ENCODE results near the gene IMMP2L.
"Not testable (repeated sequence)": the region's sequence is repeated elsewhere in the genome, so short reads cannot be mapped to it uniquely, and the experiment has no call there.

IMMP2L gene

DNA sequence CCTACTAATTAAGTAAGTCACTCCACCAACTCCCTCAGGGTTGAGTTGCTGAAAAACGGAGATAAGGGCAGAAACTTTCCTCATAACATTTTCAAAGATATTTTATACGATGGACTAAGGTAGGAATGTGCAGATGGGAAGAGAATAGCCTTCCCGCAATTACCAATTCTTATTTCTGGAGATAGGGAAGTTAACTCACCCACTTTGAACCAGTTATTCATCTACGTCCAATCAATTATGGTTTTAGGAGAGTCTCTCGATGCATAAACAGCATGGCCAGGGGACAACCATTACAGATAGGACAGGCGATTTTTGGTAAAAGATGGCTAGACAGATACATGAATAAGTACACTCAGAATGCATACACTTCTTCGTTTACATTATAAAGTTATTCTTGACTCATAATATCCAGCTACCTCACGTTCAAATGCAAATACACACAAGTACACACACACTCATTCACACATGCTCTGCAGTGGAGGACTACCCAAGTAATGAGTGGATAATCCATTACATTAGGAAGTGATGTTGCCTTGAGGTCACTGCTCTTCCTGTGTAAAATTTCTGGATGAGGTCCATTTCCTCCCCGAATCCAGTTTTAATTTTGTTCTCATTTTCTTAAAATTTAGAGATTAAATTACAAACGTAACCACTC, 25.2 kb upstream of the IMMP2L start:
- H3K9me2 ChIP-seq (replicated peaks; ENCODE audit: insufficient read depth, low read length): no peaks in the 10 kb centered on the region
- H2AFZ ChIP-seq (ENCODE audit: low read depth, low read length, severe bottlenecking): no peak overlapping the region
- TF ChIP-seq CTCF (IDR thresholded peaks at IDR 0.05; ENCODE audit: insufficient read depth, low read length, poor library complexity, severe bottlenecking): no peak
- no peak for TF ChIP-seq EZH2phosphoT487 (conservative IDR thresholded peaks at IDR 0.05; ENCODE audit: low read length)
- H3K9me3 ChIP-seq (ENCODE audit: insufficient read depth, low read length): no peaks in the 10 kb centered on the region
- no peak overlapping the region for H3K4me3 ChIP-seq (ENCODE audit: insufficient read depth, low read length, poor library complexity, severe bottlenecking)
- no peaks in the 10 kb centered on the region for H3K36me3 ChIP-seq (ENCODE audit: low read length)
- H3F3A ChIP-seq (ENCODE audit: insufficient read depth): no peaks in the 10 kb centered on the region
- H3K9ac ChIP-seq (ENCODE audit: low read length): no peak overlapping the region
- no peak overlapping the region for H3K27ac ChIP-seq (ENCODE audit: low read depth, low read length)
- no peaks in the 10 kb centered on the region for H3K27me3 ChIP-seq (ENCODE audit: low read length)
- no peaks in the 10 kb centered on the region for H3K79me2 ChIP-seq (ENCODE audit: insufficient read depth, low read length)
- no peak overlapping the region for H3K4me2 ChIP-seq (ENCODE audit: low read depth, low read length, poor library complexity, severe bottlenecking)
- no peaks in the 10 kb centered on the region for H4K20me1 ChIP-seq (ENCODE audit: low read depth, low read length)

DNA sequence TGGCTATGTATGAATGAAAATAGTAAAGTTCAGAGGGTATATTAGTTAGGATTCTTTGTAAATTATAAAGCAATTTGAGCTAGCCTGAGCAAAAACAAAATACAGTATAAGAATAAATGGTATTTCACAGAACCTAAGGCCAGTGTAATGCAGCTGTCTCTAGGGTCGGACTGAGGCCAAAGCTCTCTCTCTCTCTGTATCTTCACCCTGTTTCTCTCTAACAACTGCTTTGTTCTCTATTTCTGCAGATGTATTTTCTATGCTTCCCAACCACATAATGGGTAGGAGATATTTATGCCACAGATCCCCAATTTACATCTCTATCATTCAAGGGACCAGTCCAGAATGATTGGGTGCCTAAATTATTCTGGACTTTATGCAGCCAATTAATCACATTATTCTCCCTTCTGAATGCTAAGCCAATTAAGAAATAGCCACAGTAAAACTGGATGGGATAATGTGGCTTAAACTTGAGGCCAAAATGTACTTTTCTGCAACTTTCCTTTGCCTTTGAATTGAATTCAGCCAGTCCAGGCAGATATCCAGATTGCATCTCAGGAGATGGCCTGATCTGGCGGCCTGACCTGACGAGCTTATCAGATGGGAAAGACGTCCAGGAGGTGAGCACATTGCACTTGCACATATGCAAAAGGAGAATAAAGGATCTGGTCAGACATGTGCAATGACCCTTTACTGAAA, 24.6 kb upstream of the IMMP2L start:
- no peaks in the 10 kb centered on the region for H3K36me3 ChIP-seq (ENCODE audit: low read length)
- H3K9ac ChIP-seq (ENCODE audit: low read length): no peak overlapping the region
- H3F3A ChIP-seq (ENCODE audit: insufficient read depth): no peaks in the 10 kb centered on the region
- H2AFZ ChIP-seq (ENCODE audit: low read depth, low read length, severe bottlenecking): no peak overlapping the region
- H3K79me2 ChIP-seq (ENCODE audit: insufficient read depth, low read length): no peaks in the 10 kb centered on the region
- H4K20me1 ChIP-seq (ENCODE audit: low read depth, low read length): no peaks in the 10 kb centered on the region
- H3K4me2 ChIP-seq (ENCODE audit: low read depth, low read length, poor library complexity, severe bottlenecking): no peak overlapping the region
- H3K9me3 ChIP-seq (ENCODE audit: insufficient read depth, low read length): no peaks in the 10 kb centered on the region
- H3K9me2 ChIP-seq (replicated peaks; ENCODE audit: insufficient read depth, low read length): no peaks in the 10 kb centered on the region
- H3K4me3 ChIP-seq (ENCODE audit: insufficient read depth, low read length, poor library complexity, severe bottlenecking): no peak overlapping the region
- TF ChIP-seq CTCF (IDR thresholded peaks at IDR 0.05; ENCODE audit: insufficient read depth, low read length, poor library complexity, severe bottlenecking) (no peak), EZH2phosphoT487 (conservative IDR thresholded peaks at IDR 0.05; ENCODE audit: low read length) (no peak)
- no peak overlapping the region for H3K27ac ChIP-seq (ENCODE audit: low read depth, low read length)
- no peaks in the 10 kb centered on the region for H3K27me3 ChIP-seq (ENCODE audit: low read length)

DNA sequence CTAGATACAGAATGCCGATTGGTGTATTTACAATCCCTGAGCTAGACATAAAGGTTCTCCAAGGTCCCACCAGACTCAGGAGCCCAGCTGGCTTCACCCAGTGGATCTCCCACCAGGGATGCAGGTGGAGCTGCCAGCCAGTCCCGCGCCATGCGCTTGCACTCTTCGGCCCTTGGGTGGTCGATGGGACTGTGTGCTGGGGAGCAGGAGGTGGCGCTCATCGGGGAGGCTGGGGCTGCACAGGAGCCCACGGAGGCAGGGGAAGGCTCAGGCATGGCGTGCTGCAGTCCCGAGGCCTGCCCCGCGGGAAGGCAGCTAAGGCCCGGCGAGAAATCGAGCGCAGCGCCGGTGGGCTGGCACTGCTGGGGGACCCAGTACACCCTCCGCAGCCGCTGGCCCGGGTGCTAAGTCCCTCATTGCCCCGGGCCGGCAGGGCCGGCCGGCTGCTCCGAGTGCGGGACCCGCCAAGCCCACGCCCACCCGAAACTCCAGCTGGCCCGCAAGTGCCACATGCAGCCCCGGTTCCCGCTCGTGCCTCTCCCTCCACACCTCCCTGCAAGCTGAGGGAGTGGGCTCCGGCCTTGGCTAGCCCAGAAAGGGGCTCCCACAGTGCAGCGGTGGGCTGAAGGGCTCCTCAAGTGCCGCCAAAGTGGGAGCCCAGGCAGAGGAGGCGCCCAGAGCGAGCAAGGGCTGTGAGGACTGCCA, 19.6 kb upstream of the IMMP2L start:
- not testable (repeated sequence) for H3K27ac ChIP-seq (ENCODE audit: low read depth, low read length); H3K79me2 ChIP-seq (ENCODE audit: insufficient read depth, low read length); H3K9ac ChIP-seq (ENCODE audit: low read length); H3K4me3 ChIP-seq (ENCODE audit: insufficient read depth, low read length, poor library complexity, severe bottlenecking); H2AFZ ChIP-seq (ENCODE audit: low read depth, low read length, severe bottlenecking); H3K9me2 ChIP-seq (replicated peaks; ENCODE audit: insufficient read depth, low read length); H3K36me3 ChIP-seq (ENCODE audit: low read length); H3K27me3 ChIP-seq (ENCODE audit: low read length); H3F3A ChIP-seq (ENCODE audit: insufficient read depth); H3K9me3 ChIP-seq (ENCODE audit: insufficient read depth, low read length); H4K20me1 ChIP-seq (ENCODE audit: low read depth, low read length); H3K4me2 ChIP-seq (ENCODE audit: low read depth, low read length, poor library complexity, severe bottlenecking)

DNA sequence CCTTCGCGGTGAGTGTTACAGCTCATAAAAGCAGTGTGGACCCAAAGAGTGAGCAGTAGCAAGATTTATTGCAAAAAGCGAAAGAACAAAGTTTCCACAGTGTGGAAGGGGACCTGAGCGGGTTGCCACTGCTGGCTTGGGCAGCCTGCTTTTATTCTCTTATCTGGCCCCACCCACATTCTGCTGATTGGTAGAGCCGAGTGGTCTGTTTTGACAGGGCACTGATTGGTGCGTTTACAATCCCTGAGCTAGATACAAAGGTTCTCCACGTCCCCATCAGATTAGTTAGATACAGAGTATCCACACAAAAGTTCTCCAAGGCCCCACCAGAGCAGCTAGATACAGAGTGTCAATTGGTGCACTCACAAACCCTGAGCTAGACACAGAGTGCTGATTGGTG, 18.9 kb upstream of the IMMP2L start:
- H2AFZ ChIP-seq (ENCODE audit: low read depth, low read length, severe bottlenecking); H3K36me3 ChIP-seq (ENCODE audit: low read length); H3K9me3 ChIP-seq (ENCODE audit: insufficient read depth, low read length); H3K9ac ChIP-seq (ENCODE audit: low read length); H3K79me2 ChIP-seq (ENCODE audit: insufficient read depth, low read length); H4K20me1 ChIP-seq (ENCODE audit: low read depth, low read length); H3K9me2 ChIP-seq (replicated peaks; ENCODE audit: insufficient read depth, low read length); H3K4me3 ChIP-seq (ENCODE audit: insufficient read depth, low read length, poor library complexity, severe bottlenecking); H3K27ac ChIP-seq (ENCODE audit: low read depth, low read length); H3K27me3 ChIP-seq (ENCODE audit: low read length); H3F3A ChIP-seq (ENCODE audit: insufficient read depth); H3K4me2 ChIP-seq (ENCODE audit: low read depth, low read length, poor library complexity, severe bottlenecking): not testable (repeated sequence)

All from SU-DHL-6 (cell line).